IPS DF 19.7 (cell line): ENCODE measurements around the gene ADISSP.

Experiments
- DNase-seq: peaks from one replicate; pipeline ENCODE4 v3.0.0-alpha.2; 2013; ENCODE audit warnings: low read depth, low spot score

The ADISSP gene

GRCh38 chr20:3781153-3781910 is 13.8 kb upstream of the ADISSP start, which contains the start of gene SPEF1:
TSS of gene SPEF1 (minus strand) at chr20:3781448. CDS start at chr20:3781287, 161 bp downstream.
- DNase-seq = peak; percentile 88

- DNase-seq = no peak
These were observed 11.4 kb upstream of the ADISSP start for GRCh38 chr20:3778976-3779375.

GRCh38 chr20:3777716-3778629 is 10.4 kb upstream of the ADISSP start:
- DNase-seq = no peak

GRCh38 chr20:3777381-3777715 is 9.8 kb upstream of the ADISSP start:
- no peak for DNase-seq

- DNase-seq = no peak
These were observed 8.0 kb upstream of the ADISSP start for GRCh38 chr20:3775457-3776108.

- DNase-seq = no peak
These were observed 4.1 kb upstream of the ADISSP start for GRCh38 chr20:3771552-3772058.

GRCh38 chr20:3768342-3769130 is 983 bp upstream of the ADISSP start:
- no peak for DNase-seq

GRCh38 chr20:3767110-3767426 is 485 bp downstream of the ADISSP start:
- DNase-seq = no peak

GRCh38 chr20:3766422-3767109 is 987 bp downstream of the ADISSP start:
- no peak for DNase-seq

GRCh38 chr20:3765171-3765882 is 2.2 kb downstream of the ADISSP start:
- DNase-seq = no peak

- DNase-seq = no peak
These were observed 2.9 kb downstream of the ADISSP start for GRCh38 chr20:3764659-3765058.

- DNase-seq = no peak
These were observed 3.6 kb downstream of the ADISSP start for GRCh38 chr20:3763671-3764601.

GRCh38 chr20:3760655-3761348 is 6.8 kb downstream of the ADISSP start:
- DNase-seq = no peak

GRCh38 chr20:3759884-3760283 is 7.7 kb downstream of the ADISSP start:
- no peak for DNase-seq

- no peak for DNase-seq
These were observed 8.2 kb downstream of the ADISSP start for GRCh38 chr20:3759316-3759823.

- no peak for DNase-seq
These were observed 9.0 kb downstream of the ADISSP start for GRCh38 chr20:3758566-3758965.

- DNase-seq = no peak
These were observed 10.3 kb downstream of the ADISSP start for GRCh38 chr20:3757268-3757667.

GRCh38 chr20:3755814-3756480 is 11.6 kb downstream of the ADISSP start:
- DNase-seq = no peak
